Hepatocyte (in vitro differentiated cells): ENCODE data around the gene OCRL. TPM values are rescaled to one million over a fixed set of nuclear protein-coding genes. Genes with fewer than 3 reads are reported as not detected.

Experiments used
- DNase-seq: peaks from one replicate; pipeline ENCODE4 v3.0.0-alpha.2; 2016; ENCODE audit warnings: low spot score
- H2AFZ ChIP-seq: fragments of 200-600 bp; sonication (generic); 2 replicates; pipeline ENCODE4 v1.6.0; 2016; ENCODE audit warnings: antibody characterized with exemption, mild to moderate bottlenecking
- H3K27ac ChIP-seq: fragments of 200-600 bp; sonication (generic); 2 replicates; pipeline ENCODE4 v1.5.1; 2016; ENCODE audit warnings: mild to moderate bottlenecking
- H3K27me3 ChIP-seq: fragments of 200-600 bp; sonication (generic); 2 replicates; pipeline ENCODE4 v1.6.1; 2016
- H3K36me3 ChIP-seq: fragments of 200-600 bp; sonication (generic); replicated peaks from 2 replicates; pipeline ENCODE4 v1.5.1; 2016; ENCODE audit warnings: low read depth; ENCODE audit not compliant: insufficient read depth
- H3K4me1 ChIP-seq: fragments of 200-600 bp; sonication (generic); 2 replicates; pipeline ENCODE4 v1.5.1; 2016; ENCODE audit warnings: mild to moderate bottlenecking, moderate library complexity; ENCODE audit not compliant: insufficient read depth
- H3K4me2 ChIP-seq: fragments of 200-600 bp; sonication (generic); 2 replicates; pipeline ENCODE4 v1.6.0; 2016
- H3K4me3 ChIP-seq: fragments of 200-600 bp; sonication (generic); 2 replicates; pipeline ENCODE4 v1.5.1; 2016; ENCODE audit warnings: mild to moderate bottlenecking
- H3K79me2 ChIP-seq: fragments of 200-600 bp; sonication (generic); 2 replicates; pipeline ENCODE4 v1.6.0; 2017; ENCODE audit warnings: mild to moderate bottlenecking
- H3K9me2 ChIP-seq: fragments of 200-600 bp; sonication (generic); replicated peaks from 2 replicates; pipeline ENCODE4 v1.6.0; 2017; ENCODE audit warnings: mild to moderate bottlenecking; ENCODE audit not compliant: insufficient read depth
- H3K9me3 ChIP-seq: fragments of 200-600 bp; sonication (generic); 2 replicates; pipeline ENCODE4 v1.5.1; 2016; ENCODE audit warnings: low read depth, mild to moderate bottlenecking
- H4K20me1 ChIP-seq: fragments of 200-600 bp; sonication (generic); 2 replicates; pipeline ENCODE4 v1.6.0; 2016; ENCODE audit warnings: mild to moderate bottlenecking; ENCODE audit not compliant: insufficient read depth, poor library complexity, severe bottlenecking
- CTCF ChIP-seq: fragments of 200-600 bp; sonication (generic); IDR thresholded peaks from 2 replicates; pipeline ENCODE4 v1.5.1; 2016; ENCODE audit warnings: antibody characterized with exemption, mild to moderate bottlenecking; ENCODE audit not compliant: poor library complexity
- EZH2 ChIP-seq: fragments of 200-600 bp; sonication (generic); IDR thresholded peaks from 2 replicates; pipeline ENCODE4 v1.6.1; 2016; ENCODE audit warnings: antibody characterized with exemption, mild to moderate bottlenecking, borderline replicate concordance
- EZH2phosphoT487 ChIP-seq: fragments of 200-600 bp; sonication (generic); IDR thresholded peaks from one replicate; pipeline ENCODE4 v1.6.1; 2018; ENCODE audit warnings: antibody characterized with exemption, mild to moderate bottlenecking, low read depth, moderate library complexity; ENCODE audit not compliant: unreplicated experiment, severe bottlenecking
- WGBS: methylation state at CpG from one replicate; pipeline ENCODE4 v1.1.6; 2016; ENCODE audit warnings: low lambda C conversion rate; ENCODE audit errors: missing lambda C conversion rate; 5-methylcytosine and 5-hydroxymethylcytosine counted together
- polyA plus RNA-seq: library from polyadenylated mRNA; unstranded; fragments of >200 nt; fragmentation: Nextera tagmentation; extraction: Ambion mirVana; gene quantifications from 2 replicates; pipeline ENCODE4 v1.2.1, GENCODE V29; 2016
- total RNA-seq: library from RNA; depleted of rRNA; stranded (reverse); fragments of >200 nt; gene quantifications from 2 replicates; pipeline ENCODE4 v1.2.3, GENCODE V29; 2014

The OCRL gene
- total and polyA plus RNA-seq, 2 experiments from 2014 or later, result 10.5 to 18.4 TPM

GRCh38 chrX:129510331-129510730 is 29.7 kb upstream of the OCRL start:
- no peak for DNase-seq
- Histone ChIP-seq H3K9me3 (no peaks in the 10 kb centered on the region), H3K36me3 (peaks cover 4% of the 10 kb centered on the region), H2AFZ (no peak overlapping the region), H3K27me3 (no peaks in the 10 kb centered on the region), H3K27ac (no peak overlapping the region), H3K79me2 (peaks cover 3% of the 10 kb centered on the region), H3K4me3 (no peak overlapping the region), H3K9me2 (no peaks in the 10 kb centered on the region), H4K20me1 (no peaks in the 10 kb centered on the region), H3K4me2 (no peak overlapping the region), H3K4me1 (no peaks in the 10 kb centered on the region)
- TF ChIP-seq EZH2, result no peak
- TF ChIP-seq CTCF, result no peak
- WGBS, result 69% methylated on average over 7 of the region's 7 CpGs

GRCh38 chrX:129511689-129512088 is 28.4 kb upstream of the OCRL start:
- no peak for DNase-seq
- WGBS, result 82% methylated on average over 5 of the region's 5 CpGs

GRCh38 chrX:129512409-129512808 is 27.6 kb upstream of the OCRL start:
- Histone ChIP-seq H2AFZ (no peak overlapping the region), H4K20me1 (peaks cover 11% of the 10 kb centered on the region), H3K9me2 (no peaks in the 10 kb centered on the region), H3K9me3 (no peaks in the 10 kb centered on the region), H3K36me3 (peaks cover 4% of the 10 kb centered on the region), H3K4me3 (no peak overlapping the region), H3K4me1 (no peaks in the 10 kb centered on the region), H3K27me3 (no peaks in the 10 kb centered on the region), H3K4me2 (no peak overlapping the region), H3K27ac (peak overlapping the region; percentile 17), H3K79me2 (peaks cover 17% of the 10 kb centered on the region)
- no peak for DNase-seq
- WGBS, result 76% methylated on average over 2 of the region's 2 CpGs
- TF ChIP-seq CTCF (no peak), EZH2phosphoT487 (no peak), EZH2 (no peak)

More at GRCh38 chrX:129511689-129512088, 28.4 kb upstream of the OCRL start:
- Histone ChIP-seq H3K4me1 (no peaks in the 10 kb centered on the region), H2AFZ (no peak overlapping the region), H3K27ac (no peak overlapping the region), H3K79me2 (peaks cover 9% of the 10 kb centered on the region), H3K27me3 (no peaks in the 10 kb centered on the region), H3K36me3 (peaks cover 4% of the 10 kb centered on the region), H3K9me2 (no peaks in the 10 kb centered on the region), H3K4me3 (no peak overlapping the region), H3K9me3 (no peaks in the 10 kb centered on the region), H3K4me2 (no peak overlapping the region), H4K20me1 (peaks cover 4% of the 10 kb centered on the region)
- no peak for TF ChIP-seq EZH2
- no peak for TF ChIP-seq EZH2phosphoT487
- TF ChIP-seq CTCF, result no peak

- TF ChIP-seq CTCF, result no peak
- TF ChIP-seq EZH2, result no peak
- no peak for TF ChIP-seq EZH2phosphoT487
- Histone ChIP-seq H3K9me2 (no peaks in the 10 kb centered on the region), H3K4me2 (no peak overlapping the region), H3K27ac (no peak overlapping the region), H3K36me3 (no peaks in the 10 kb centered on the region), H3K79me2 (peaks cover 54% of the 10 kb centered on the region), H3K27me3 (no peaks in the 10 kb centered on the region), H2AFZ (no peak overlapping the region), H4K20me1 (peaks cover 49% of the 10 kb centered on the region), H3K9me3 (no peaks in the 10 kb centered on the region), H3K4me1 (no peaks in the 10 kb centered on the region), H3K4me3 (no peak overlapping the region)
- no peak for DNase-seq
- WGBS, result 84% methylated on average over 3 of the region's 3 CpGs
Measured at GRCh38 chrX:129516402-129516801, 23.7 kb upstream of the OCRL start.
